Measurements from ENCODE around the gene TCERG1L.

Gene TCERG1L

GRCh38 chr10:131269776-131270460 lies 41.6 kb downstream of the TCERG1L start:
- no peak for DNase-seq

GRCh38 chr10:131267814-131268095 lies 43.8 kb downstream of the TCERG1L start:
- DNase-seq: no peak

GRCh38 chr10:131266936-131267813 lies 44.3 kb downstream of the TCERG1L start:
- DNase-seq: no peak

- DNase-seq: no peak
Observed at GRCh38 chr10:131264110-131264788, 47.3 kb downstream of the TCERG1L start.

- no peak for DNase-seq
Observed at GRCh38 chr10:131261890-131262475, 49.5 kb downstream of the TCERG1L start.

- no peak for DNase-seq
Observed at GRCh38 chr10:131260452-131261211, 50.9 kb downstream of the TCERG1L start.

GRCh38 chr10:131260031-131260430 lies 51.5 kb downstream of the TCERG1L start:
- DNase-seq: no peak

GRCh38 chr10:131259535-131259934 lies 52.0 kb downstream of the TCERG1L start:
- DNase-seq: no peak

- no peak for DNase-seq
Observed at GRCh38 chr10:131258256-131258655, 53.3 kb downstream of the TCERG1L start.

GRCh38 chr10:131257027-131257426 lies 54.5 kb downstream of the TCERG1L start:
- no peak for DNase-seq

- DNase-seq: no peak
Observed at GRCh38 chr10:131254859-131255252, 56.7 kb downstream of the TCERG1L start.

GRCh38 chr10:131253931-131254858 lies 57.3 kb downstream of the TCERG1L start:
- no peak for DNase-seq

GRCh38 chr10:131252567-131253276 lies 58.8 kb downstream of the TCERG1L start:
- no peak for DNase-seq

GRCh38 chr10:131251146-131251541 lies 60.4 kb downstream of the TCERG1L start:
- no peak for DNase-seq

- no peak for DNase-seq
Observed at GRCh38 chr10:131250454-131251145, 60.9 kb downstream of the TCERG1L start.

GRCh38 chr10:131249955-131250344 lies 61.6 kb downstream of the TCERG1L start:
- no peak for DNase-seq

- no peak for DNase-seq
Observed at GRCh38 chr10:131249238-131249954, 62.1 kb downstream of the TCERG1L start.

GRCh38 chr10:131248376-131249165 lies 63.0 kb downstream of the TCERG1L start:
- DNase-seq: no peak

GRCh38 chr10:131247873-131248272 lies 63.6 kb downstream of the TCERG1L start:
- DNase-seq: no peak

Data from bone marrow (tissue), 2 donors.